Measurements from ENCODE around the gene ZNF549. TPM values are rescaled to one million over a fixed set of nuclear protein-coding genes. Genes with fewer than 3 reads are reported as not detected.
"Not testable (repeated sequence)": the region's sequence is repeated elsewhere in the genome, so short reads cannot be mapped to it uniquely, and the experiment has no call there.

Gene ZNF549
- total and polyA plus RNA-seq, 2 of the 13 experiments (the other 11 are each of a cell fraction or from before 2014, with no cell fraction given), result 2.8 to 6.4 TPM

GRCh38 chr19:57487477-57488298 is 39.5 kb upstream of the ZNF549 start, which contains the start of gene ZNF419 (continued):
- TF ChIP-seq ZBTB40 (IDR thresholded peaks at IDR 0.05) (peak; percentile 51), POLR2G (IDR thresholded peaks at IDR 0.05; ENCODE audit: low read depth, low read length) (peak; percentile 82), ARNT2 (CRISPR knock-in tag; IDR thresholded peaks at IDR 0.05; ENCODE audit: low read depth) (peak; percentile 25; the same call in 1 of the 2 replicates), THAP9 (CRISPR knock-in tag; IDR thresholded peaks at IDR 0.05; ENCODE audit: borderline replicate concordance) (peak; percentile 40; the same call in 1 of the 2 replicates), SALL1 (CRISPR knock-in tag; IDR thresholded peaks at IDR 0.05) (peak; percentile 54), ZNF143 (CRISPR knock-in tag; IDR thresholded peaks at IDR 0.05) (peak; percentile 99), SP5 (CRISPR knock-in tag; IDR thresholded peaks at IDR 0.05; ENCODE audit: borderline replicate concordance, low read depth) (peak; percentile 26; the same call in 1 of the 2 replicates), TSC22D2 (CRISPR knock-in tag; IDR thresholded peaks at IDR 0.05; ENCODE audit: borderline replicate concordance) (0 out of 2 replicates have a peak, but pooled peaks have one; percentile 37), ZEB1 (IDR thresholded peaks at IDR 0.05; ENCODE audit: insufficient replicate concordance, low read depth) (peak; percentile 80)
- TF ChIP-seq ZBTB40 (CRISPR knock-in tag; IDR thresholded peaks at IDR 0.05), result not testable (repeated sequence)
- TF ChIP-seq, protein P1, sequence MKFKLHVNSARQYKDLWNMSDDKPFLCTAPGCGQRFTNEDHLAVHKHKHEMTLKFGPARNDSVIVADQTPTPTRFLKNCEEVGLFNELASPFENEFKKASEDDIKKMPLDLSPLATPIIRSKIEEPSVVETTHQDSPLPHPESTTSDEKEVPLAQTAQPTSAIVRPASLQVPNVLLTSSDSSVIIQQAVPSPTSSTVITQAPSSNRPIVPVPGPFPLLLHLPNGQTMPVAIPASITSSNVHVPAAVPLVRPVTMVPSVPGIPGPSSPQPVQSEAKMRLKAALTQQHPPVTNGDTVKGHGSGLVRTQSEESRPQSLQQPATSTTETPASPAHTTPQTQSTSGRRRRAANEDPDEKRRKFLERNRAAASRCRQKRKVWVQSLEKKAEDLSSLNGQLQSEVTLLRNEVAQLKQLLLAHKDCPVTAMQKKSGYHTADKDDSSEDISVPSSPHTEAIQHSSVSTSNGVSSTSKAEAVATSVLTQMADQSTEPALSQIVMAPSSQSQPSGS (CRISPR knock-in tag; IDR thresholded peaks at IDR 0.05), result peak; percentile 54; the same call in 1 of the 2 replicates
- TF ChIP-seq, protein P2, sequence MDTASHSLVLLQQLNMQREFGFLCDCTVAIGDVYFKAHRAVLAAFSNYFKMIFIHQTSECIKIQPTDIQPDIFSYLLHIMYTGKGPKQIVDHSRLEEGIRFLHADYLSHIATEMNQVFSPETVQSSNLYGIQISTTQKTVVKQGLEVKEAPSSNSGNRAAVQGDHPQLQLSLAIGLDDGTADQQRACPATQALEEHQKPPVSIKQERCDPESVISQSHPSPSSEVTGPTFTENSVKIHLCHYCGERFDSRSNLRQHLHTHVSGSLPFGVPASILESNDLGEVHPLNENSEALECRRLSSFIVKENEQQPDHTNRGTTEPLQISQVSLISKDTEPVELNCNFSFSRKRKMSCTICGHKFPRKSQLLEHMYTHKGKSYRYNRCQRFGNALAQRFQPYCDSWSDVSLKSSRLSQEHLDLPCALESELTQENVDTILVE (CRISPR knock-in tag; IDR thresholded peaks at IDR 0.05), result peak; percentile 35; the same call in 1 of the 2 replicates

Data from HepG2 (cell line).